Measurements from ENCODE around the gene XYLT1.

Gene XYLT1

DNA sequence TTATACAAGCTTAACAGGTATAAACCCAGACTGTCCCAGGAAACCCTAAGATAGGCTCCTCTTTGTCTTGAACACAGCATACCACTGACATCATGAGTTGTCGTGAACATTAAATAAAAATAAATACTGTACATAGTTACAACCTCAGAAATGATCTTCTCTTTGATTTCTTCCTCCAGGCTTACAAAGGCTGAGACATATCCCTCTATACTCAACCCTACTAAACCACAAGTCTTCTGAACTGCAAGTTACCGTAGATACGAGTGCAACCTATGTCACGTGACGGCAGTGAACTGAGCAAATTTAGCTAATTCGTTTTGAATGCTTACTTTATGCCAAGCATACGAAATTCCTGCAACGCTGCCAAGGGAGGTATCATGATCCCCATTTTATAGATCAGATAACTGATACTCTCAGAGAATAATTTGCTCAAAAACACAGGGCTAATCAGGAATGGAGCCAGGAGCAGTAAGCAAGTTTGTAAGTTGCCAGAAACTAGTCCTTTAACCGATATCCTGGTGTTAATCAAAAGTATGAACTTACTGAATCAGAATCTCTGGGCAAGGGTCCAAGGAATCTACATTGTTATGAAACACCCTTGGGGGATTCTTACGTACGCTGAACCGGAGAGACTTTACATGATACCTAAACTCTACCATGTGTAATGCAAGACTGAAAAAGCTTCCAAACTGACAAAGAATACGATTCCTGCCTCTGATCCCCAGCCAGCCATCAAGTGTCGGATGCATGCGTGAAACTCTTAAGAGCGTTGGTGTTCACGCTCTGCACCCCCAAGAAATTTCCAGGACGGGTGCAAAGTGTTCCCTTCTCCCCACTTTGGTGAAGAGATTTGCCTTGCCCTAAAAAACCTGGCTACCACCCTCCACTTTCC is 106.2 kb downstream of the XYLT1 start:
- TF ChIP-seq ZBTB7A (IDR thresholded peaks at IDR 0.05; ENCODE audit: low read depth), result no peak
- TF ChIP-seq YY1 (IDR thresholded peaks at IDR 0.05; ENCODE audit: low read depth), result no peak
- no peak for TF ChIP-seq FOXM1 (IDR thresholded peaks at IDR 0.05; ENCODE audit: borderline replicate concordance, low read depth)
- TF ChIP-seq EGR1 (IDR thresholded peaks at IDR 0.05), result no peak
- TF ChIP-seq, protein P1, sequence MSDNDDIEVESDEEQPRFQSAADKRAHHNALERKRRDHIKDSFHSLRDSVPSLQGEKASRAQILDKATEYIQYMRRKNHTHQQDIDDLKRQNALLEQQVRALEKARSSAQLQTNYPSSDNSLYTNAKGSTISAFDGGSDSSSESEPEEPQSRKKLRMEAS (IDR thresholded peaks at IDR 0.05), result no peak
- TF ChIP-seq, protein P2, sequence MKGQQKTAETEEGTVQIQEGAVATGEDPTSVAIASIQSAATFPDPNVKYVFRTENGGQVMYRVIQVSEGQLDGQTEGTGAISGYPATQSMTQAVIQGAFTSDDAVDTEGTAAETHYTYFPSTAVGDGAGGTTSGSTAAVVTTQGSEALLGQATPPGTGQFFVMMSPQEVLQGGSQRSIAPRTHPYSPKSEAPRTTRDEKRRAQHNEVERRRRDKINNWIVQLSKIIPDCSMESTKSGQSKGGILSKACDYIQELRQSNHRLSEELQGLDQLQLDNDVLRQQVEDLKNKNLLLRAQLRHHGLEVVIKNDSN (IDR thresholded peaks at IDR 0.05), result peak; percentile 40; the same call in 1 of the 2 replicates
- TF ChIP-seq NFIC (IDR thresholded peaks at IDR 0.05), result no peak
- no peak for TF ChIP-seq EP300 (IDR thresholded peaks at IDR 0.05; ENCODE audit: borderline replicate concordance)

DNA sequence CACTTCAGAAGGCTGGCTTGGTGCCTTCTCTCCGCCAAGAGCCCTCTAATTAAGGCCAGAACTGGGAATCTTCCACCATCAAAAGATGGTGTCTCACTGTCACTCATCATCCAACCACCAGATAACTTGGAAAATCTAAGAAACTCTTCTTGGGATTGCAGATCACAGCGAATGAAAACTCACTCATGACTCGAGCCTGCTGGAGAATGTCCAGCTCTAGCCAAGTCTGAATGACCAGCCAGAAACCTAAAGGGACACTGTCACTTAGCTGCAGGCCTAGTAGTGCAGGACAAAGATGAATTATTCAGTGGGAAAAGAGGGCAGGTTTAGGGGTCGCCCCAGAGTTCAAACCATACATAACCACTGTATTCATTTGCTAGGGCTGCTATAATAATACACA is 107.8 kb downstream of the XYLT1 start:
- TF ChIP-seq EP300 (IDR thresholded peaks at IDR 0.05; ENCODE audit: borderline replicate concordance) (no peak), CREB1 (IDR thresholded peaks at IDR 0.05; ENCODE audit: low read depth) (no peak), TAF1 (IDR thresholded peaks at IDR 0.05; ENCODE audit: low read depth) (no peak), TEAD4 (IDR thresholded peaks at IDR 0.05) (no peak), CEBPB (IDR thresholded peaks at IDR 0.05) (no peak), YY1 (IDR thresholded peaks at IDR 0.05; ENCODE audit: low read depth) (no peak), FOXM1 (IDR thresholded peaks at IDR 0.05; ENCODE audit: borderline replicate concordance, low read depth) (no peak), TCF12 (IDR thresholded peaks at IDR 0.05; ENCODE audit: low read depth) (no peak), NFIC (IDR thresholded peaks at IDR 0.05) (no peak), RAD21 (IDR thresholded peaks at IDR 0.05; ENCODE audit: low read depth) (no peak), EGR1 (IDR thresholded peaks at IDR 0.05) (no peak), ZBTB7A (IDR thresholded peaks at IDR 0.05; ENCODE audit: low read depth) (no peak)
- TF ChIP-seq, protein P3, sequence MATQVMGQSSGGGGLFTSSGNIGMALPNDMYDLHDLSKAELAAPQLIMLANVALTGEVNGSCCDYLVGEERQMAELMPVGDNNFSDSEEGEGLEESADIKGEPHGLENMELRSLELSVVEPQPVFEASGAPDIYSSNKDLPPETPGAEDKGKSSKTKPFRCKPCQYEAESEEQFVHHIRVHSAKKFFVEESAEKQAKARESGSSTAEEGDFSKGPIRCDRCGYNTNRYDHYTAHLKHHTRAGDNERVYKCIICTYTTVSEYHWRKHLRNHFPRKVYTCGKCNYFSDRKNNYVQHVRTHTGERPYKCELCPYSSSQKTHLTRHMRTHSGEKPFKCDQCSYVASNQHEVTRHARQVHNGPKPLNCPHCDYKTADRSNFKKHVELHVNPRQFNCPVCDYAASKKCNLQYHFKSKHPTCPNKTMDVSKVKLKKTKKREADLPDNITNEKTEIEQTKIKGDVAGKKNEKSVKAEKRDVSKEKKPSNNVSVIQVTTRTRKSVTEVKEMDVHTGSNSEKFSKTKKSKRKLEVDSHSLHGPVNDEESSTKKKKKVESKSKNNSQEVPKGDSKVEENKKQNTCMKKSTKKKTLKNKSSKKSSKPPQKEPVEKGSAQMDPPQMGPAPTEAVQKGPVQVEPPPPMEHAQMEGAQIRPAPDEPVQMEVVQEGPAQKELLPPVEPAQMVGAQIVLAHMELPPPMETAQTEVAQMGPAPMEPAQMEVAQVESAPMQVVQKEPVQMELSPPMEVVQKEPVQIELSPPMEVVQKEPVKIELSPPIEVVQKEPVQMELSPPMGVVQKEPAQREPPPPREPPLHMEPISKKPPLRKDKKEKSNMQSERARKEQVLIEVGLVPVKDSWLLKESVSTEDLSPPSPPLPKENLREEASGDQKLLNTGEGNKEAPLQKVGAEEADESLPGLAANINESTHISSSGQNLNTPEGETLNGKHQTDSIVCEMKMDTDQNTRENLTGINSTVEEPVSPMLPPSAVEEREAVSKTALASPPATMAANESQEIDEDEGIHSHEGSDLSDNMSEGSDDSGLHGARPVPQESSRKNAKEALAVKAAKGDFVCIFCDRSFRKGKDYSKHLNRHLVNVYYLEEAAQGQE (IDR thresholded peaks at IDR 0.05; ENCODE audit: low read depth), result no peak
- TF ChIP-seq, protein P2 (IDR thresholded peaks at IDR 0.05), result no peak
- TF ChIP-seq, protein P1 (IDR thresholded peaks at IDR 0.05), result no peak

DNA sequence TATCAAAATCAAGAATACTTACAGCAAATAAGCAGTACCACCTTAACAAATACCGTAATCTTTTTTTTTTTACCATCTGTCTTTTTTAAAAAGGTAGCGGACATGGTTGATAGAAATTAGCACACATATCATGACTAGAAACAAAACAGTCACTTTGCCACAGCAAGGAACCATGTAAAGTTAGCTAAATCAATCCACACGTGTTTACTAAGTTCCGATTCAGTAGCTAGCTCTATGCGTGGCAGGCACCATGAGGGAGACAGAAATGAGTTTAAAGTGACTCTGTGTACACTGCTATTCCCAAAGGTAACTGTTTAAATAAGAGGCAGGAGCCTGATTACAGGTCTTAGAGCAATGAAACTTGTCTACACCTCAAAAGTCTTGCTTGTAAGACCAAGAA is 108.6 kb downstream of the XYLT1 start:
- TF ChIP-seq TEAD4 (IDR thresholded peaks at IDR 0.05), result no peak
- TF ChIP-seq CEBPB (IDR thresholded peaks at IDR 0.05), result no peak
- no peak for TF ChIP-seq NFIC (IDR thresholded peaks at IDR 0.05)
- no peak for TF ChIP-seq EGR1 (IDR thresholded peaks at IDR 0.05)
- TF ChIP-seq ZBTB7A (IDR thresholded peaks at IDR 0.05; ENCODE audit: low read depth), result no peak
- TF ChIP-seq FOXM1 (IDR thresholded peaks at IDR 0.05; ENCODE audit: borderline replicate concordance, low read depth), result no peak
- TF ChIP-seq RAD21 (IDR thresholded peaks at IDR 0.05; ENCODE audit: low read depth), result no peak
- no peak for TF ChIP-seq EP300 (IDR thresholded peaks at IDR 0.05; ENCODE audit: borderline replicate concordance)
- TF ChIP-seq, protein P2 (IDR thresholded peaks at IDR 0.05), result no peak
- no peak for TF ChIP-seq TAF1 (IDR thresholded peaks at IDR 0.05; ENCODE audit: low read depth)
- no peak for TF ChIP-seq TCF12 (IDR thresholded peaks at IDR 0.05; ENCODE audit: low read depth)
- TF ChIP-seq, protein P3 (IDR thresholded peaks at IDR 0.05; ENCODE audit: low read depth), result no peak
- TF ChIP-seq CREB1 (IDR thresholded peaks at IDR 0.05; ENCODE audit: low read depth), result no peak
- no peak for TF ChIP-seq YY1 (IDR thresholded peaks at IDR 0.05; ENCODE audit: low read depth)
- TF ChIP-seq, protein P1 (IDR thresholded peaks at IDR 0.05), result no peak

DNA sequence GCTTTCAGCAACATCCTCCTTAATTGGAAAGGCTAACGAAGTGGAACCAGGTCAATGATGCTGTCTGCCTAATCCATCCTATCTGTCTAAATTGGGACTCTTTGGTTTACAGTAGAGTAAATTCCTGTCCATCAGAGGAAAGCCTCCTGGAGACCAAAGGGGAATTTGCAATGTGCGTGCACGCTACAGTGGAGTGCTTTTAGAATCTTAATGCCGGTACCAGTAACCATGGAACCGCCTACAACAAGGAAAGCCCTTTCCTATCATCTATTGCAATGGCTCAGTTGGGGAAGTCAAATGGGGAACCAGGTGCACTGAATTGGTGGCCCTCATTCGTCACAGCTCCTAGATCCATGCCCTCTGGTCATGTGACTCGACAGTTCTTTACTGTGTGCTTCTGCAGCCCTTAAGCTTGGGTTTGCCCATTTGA is 110.1 kb downstream of the XYLT1 start:
- TF ChIP-seq FOXM1 (IDR thresholded peaks at IDR 0.05; ENCODE audit: borderline replicate concordance, low read depth), result no peak
- no peak for TF ChIP-seq YY1 (IDR thresholded peaks at IDR 0.05; ENCODE audit: low read depth)
- TF ChIP-seq RAD21 (IDR thresholded peaks at IDR 0.05; ENCODE audit: low read depth), result no peak
- TF ChIP-seq, protein P2 (IDR thresholded peaks at IDR 0.05), result no peak
- TF ChIP-seq CREB1 (IDR thresholded peaks at IDR 0.05; ENCODE audit: low read depth), result no peak
- TF ChIP-seq ZBTB7A (IDR thresholded peaks at IDR 0.05; ENCODE audit: low read depth), result no peak
- no peak for TF ChIP-seq CEBPB (IDR thresholded peaks at IDR 0.05)
- TF ChIP-seq TEAD4 (IDR thresholded peaks at IDR 0.05), result no peak
- no peak for TF ChIP-seq NFIC (IDR thresholded peaks at IDR 0.05)
- TF ChIP-seq, protein P1 (IDR thresholded peaks at IDR 0.05), result no peak
- TF ChIP-seq EP300 (IDR thresholded peaks at IDR 0.05; ENCODE audit: borderline replicate concordance), result no peak
- TF ChIP-seq, protein P3 (IDR thresholded peaks at IDR 0.05; ENCODE audit: low read depth), result no peak
- TF ChIP-seq TCF12 (IDR thresholded peaks at IDR 0.05; ENCODE audit: low read depth), result no peak

All from Ishikawa (cell line).